Stimulated activated CD8-positive, alpha-beta memory T cell treated with anti-CD3 and anti-CD28 coated beads, Interleukin-15, amount 100 ng/mL, for 48 hours (primary cell): ENCODE data around the gene MYT1.

Experiments
- DNase-seq, 2 donors: peaks; one replicate each; pipeline ENCODE4 v3.0.0-alpha.2; 2020; ENCODE audit warnings: low read depth in 2 of 2

The MYT1 gene

GRCh38 chr20:64212755-64213154 lies 48.5 kb downstream of the MYT1 start:
- DNase-seq: no peak

GRCh38 chr20:64214113-64214512 lies 49.9 kb downstream of the MYT1 start:
- no peak for DNase-seq

- DNase-seq: no peak
These were observed 50.7 kb downstream of the MYT1 start for GRCh38 chr20:64214952-64215351.

GRCh38 chr20:64216036-64216435 lies 51.8 kb downstream of the MYT1 start:
- DNase-seq: no peak

GRCh38 chr20:64216910-64217309 lies 52.7 kb downstream of the MYT1 start:
- DNase-seq: no peak

GRCh38 chr20:64217539-64218221 lies 53.4 kb downstream of the MYT1 start:
- no peak for DNase-seq

GRCh38 chr20:64219202-64219601 lies 55.0 kb downstream of the MYT1 start:
- no peak for DNase-seq

- no peak for DNase-seq
These were observed 55.5 kb downstream of the MYT1 start for GRCh38 chr20:64219730-64220129.

- no peak for DNase-seq
These were observed 56.2 kb downstream of the MYT1 start for GRCh38 chr20:64220420-64220819.

GRCh38 chr20:64220891-64221527 lies 56.8 kb downstream of the MYT1 start:
- no peak for DNase-seq

GRCh38 chr20:64222291-64222735 lies 58.1 kb downstream of the MYT1 start:
- DNase-seq: no peak

- no peak for DNase-seq
These were observed 58.7 kb downstream of the MYT1 start for GRCh38 chr20:64222851-64223525.

GRCh38 chr20:64223526-64224067 lies 59.3 kb downstream of the MYT1 start:
- no peak for DNase-seq

- DNase-seq: peak in 1 of 2 donors; percentile 16
These were observed 60.3 kb downstream of the MYT1 start for GRCh38 chr20:64224351-64225170.

GRCh38 chr20:64225171-64225595 lies 60.9 kb downstream of the MYT1 start:
- DNase-seq: no peak

GRCh38 chr20:64225828-64226598 lies 61.8 kb downstream of the MYT1 start:
- no peak for DNase-seq

- no peak for DNase-seq
These were observed 62.7 kb downstream of the MYT1 start for GRCh38 chr20:64226686-64227580.

- no peak for DNase-seq
These were observed 63.9 kb downstream of the MYT1 start for GRCh38 chr20:64228086-64228653.

GRCh38 chr20:64228751-64229506 lies 64.7 kb downstream of the MYT1 start:
- no peak for DNase-seq
